ENCODE measurements around the gene EEF1G. TPM values are rescaled to one million over a fixed set of nuclear protein-coding genes. Genes with fewer than 3 reads are reported as not detected.
"Not testable (repeated sequence)": the region's sequence is repeated elsewhere in the genome, so short reads cannot be mapped to it uniquely, and the experiment has no call there.

The EEF1G gene
- polyA plus RNA-seq, 1 donor from 2014 or later, result 1,555 TPM

GRCh38 chr11:62550478-62550877 is 23.2 kb downstream of the EEF1G start:
- H3K9ac ChIP-seq (ENCODE audit: low read length); H3K9me3 ChIP-seq (ENCODE audit: low read length); H3F3A ChIP-seq (ENCODE audit: insufficient read depth, low read length, poor library complexity, severe bottlenecking): not testable (repeated sequence)

GRCh38 chr11:62548545-62549335 is 25.0 kb downstream of the EEF1G start:
- Histone ChIP-seq H3K4me3 (ENCODE audit: low read length) (no peak overlapping the region), H3K9me2 (ENCODE audit: insufficient read depth, low read length) (no peaks in the 10 kb centered on the region), H4K20me1 (ENCODE audit: insufficient read depth) (no peaks in the 10 kb centered on the region), H3K27me3 (ENCODE audit: insufficient read depth, low read depth, low read length) (peaks cover 46% of the 10 kb centered on the region), H3K9ac (ENCODE audit: low read length) (no peak overlapping the region), H3K9me3 (ENCODE audit: low read length) (no peaks in the 10 kb centered on the region), H3K79me2 (replicated peaks; ENCODE audit: insufficient read depth, low read length) (no peaks in the 10 kb centered on the region), H3K27ac (ENCODE audit: low read length) (no peak overlapping the region), H3F3A (ENCODE audit: insufficient read depth, low read length, poor library complexity, severe bottlenecking) (no peaks in the 10 kb centered on the region), H2AFZ (ENCODE audit: low read depth, low read length) (no peak overlapping the region), H3K4me2 (ENCODE audit: low read length) (no peak overlapping the region), H3K36me3 (ENCODE audit: insufficient read depth, low read length) (no peaks in the 10 kb centered on the region)
- TF ChIP-seq TAF1 (IDR thresholded peaks at IDR 0.05; ENCODE audit: low read depth), result no peak
- TF ChIP-seq SMC3 (conservative IDR thresholded peaks at IDR 0.05; ENCODE audit: poor library complexity), result no peak
- TF ChIP-seq POLR2AphosphoS5 (IDR thresholded peaks at IDR 0.05), result no peak
- TF ChIP-seq, protein P1, sequence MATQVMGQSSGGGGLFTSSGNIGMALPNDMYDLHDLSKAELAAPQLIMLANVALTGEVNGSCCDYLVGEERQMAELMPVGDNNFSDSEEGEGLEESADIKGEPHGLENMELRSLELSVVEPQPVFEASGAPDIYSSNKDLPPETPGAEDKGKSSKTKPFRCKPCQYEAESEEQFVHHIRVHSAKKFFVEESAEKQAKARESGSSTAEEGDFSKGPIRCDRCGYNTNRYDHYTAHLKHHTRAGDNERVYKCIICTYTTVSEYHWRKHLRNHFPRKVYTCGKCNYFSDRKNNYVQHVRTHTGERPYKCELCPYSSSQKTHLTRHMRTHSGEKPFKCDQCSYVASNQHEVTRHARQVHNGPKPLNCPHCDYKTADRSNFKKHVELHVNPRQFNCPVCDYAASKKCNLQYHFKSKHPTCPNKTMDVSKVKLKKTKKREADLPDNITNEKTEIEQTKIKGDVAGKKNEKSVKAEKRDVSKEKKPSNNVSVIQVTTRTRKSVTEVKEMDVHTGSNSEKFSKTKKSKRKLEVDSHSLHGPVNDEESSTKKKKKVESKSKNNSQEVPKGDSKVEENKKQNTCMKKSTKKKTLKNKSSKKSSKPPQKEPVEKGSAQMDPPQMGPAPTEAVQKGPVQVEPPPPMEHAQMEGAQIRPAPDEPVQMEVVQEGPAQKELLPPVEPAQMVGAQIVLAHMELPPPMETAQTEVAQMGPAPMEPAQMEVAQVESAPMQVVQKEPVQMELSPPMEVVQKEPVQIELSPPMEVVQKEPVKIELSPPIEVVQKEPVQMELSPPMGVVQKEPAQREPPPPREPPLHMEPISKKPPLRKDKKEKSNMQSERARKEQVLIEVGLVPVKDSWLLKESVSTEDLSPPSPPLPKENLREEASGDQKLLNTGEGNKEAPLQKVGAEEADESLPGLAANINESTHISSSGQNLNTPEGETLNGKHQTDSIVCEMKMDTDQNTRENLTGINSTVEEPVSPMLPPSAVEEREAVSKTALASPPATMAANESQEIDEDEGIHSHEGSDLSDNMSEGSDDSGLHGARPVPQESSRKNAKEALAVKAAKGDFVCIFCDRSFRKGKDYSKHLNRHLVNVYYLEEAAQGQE (IDR thresholded peaks at IDR 0.05; ENCODE audit: borderline replicate concordance), result no peak
- no peak for TF ChIP-seq MXI1 (conservative IDR thresholded peaks at IDR 0.05; ENCODE audit: poor library complexity, severe bottlenecking)
- no peak for TF ChIP-seq EP300 (conservative IDR thresholded peaks at IDR 0.05; ENCODE audit: poor library complexity, severe bottlenecking)
- no peak for TF ChIP-seq RAD21 (conservative IDR thresholded peaks at IDR 0.05)
- no peak for TF ChIP-seq EZH2 (IDR thresholded peaks at IDR 0.05; ENCODE audit: borderline replicate concordance, insufficient read depth, low read length, poor library complexity, severe bottlenecking)
- TF ChIP-seq CTCF (IDR thresholded peaks at IDR 0.05; ENCODE audit: poor library complexity, severe bottlenecking), result no peak

More at GRCh38 chr11:62550478-62550877, 23.2 kb downstream of the EEF1G start:
- Histone ChIP-seq H3K27ac (ENCODE audit: low read length) (peak overlapping the region; percentile 96), H3K27me3 (ENCODE audit: insufficient read depth, low read depth, low read length) (peaks cover 29% of the 10 kb centered on the region)
- H3K36me3 ChIP-seq (ENCODE audit: insufficient read depth, low read length); H4K20me1 ChIP-seq (ENCODE audit: insufficient read depth); H3K9me2 ChIP-seq (ENCODE audit: insufficient read depth, low read length); H3K4me3 ChIP-seq (ENCODE audit: low read length); H3K79me2 ChIP-seq (replicated peaks; ENCODE audit: insufficient read depth, low read length); H2AFZ ChIP-seq (ENCODE audit: low read depth, low read length); H3K4me2 ChIP-seq (ENCODE audit: low read length): not testable (repeated sequence)

Data from neural cell (in vitro differentiated cells).